ENCODE measurements around the gene NBEA.

- no peak for TF ChIP-seq CTCF (IDR thresholded peaks at IDR 0.05)
- no peak for TF ChIP-seq POLR2AphosphoS5 (IDR thresholded peaks at IDR 0.05; ENCODE audit: low read depth, low read length)
- TF ChIP-seq REST (IDR thresholded peaks at IDR 0.05; ENCODE audit: insufficient read depth in 1 of 2, low read depth in 2 of 2, low read length in 1 of 2) = no peak
Observed at GRCh38 chr13:35716186-35716585, 774.1 kb downstream of the NBEA start.
